ENCODE results near the gene GALNT4. TPM values are rescaled to one million over a fixed set of nuclear protein-coding genes. Genes with fewer than 3 reads are reported as not detected.

Gene GALNT4
- 8.3 and 12.1 TPM in 2 replicates for total RNA-seq (ENCODE audit: low replicate concordance)

DNA sequence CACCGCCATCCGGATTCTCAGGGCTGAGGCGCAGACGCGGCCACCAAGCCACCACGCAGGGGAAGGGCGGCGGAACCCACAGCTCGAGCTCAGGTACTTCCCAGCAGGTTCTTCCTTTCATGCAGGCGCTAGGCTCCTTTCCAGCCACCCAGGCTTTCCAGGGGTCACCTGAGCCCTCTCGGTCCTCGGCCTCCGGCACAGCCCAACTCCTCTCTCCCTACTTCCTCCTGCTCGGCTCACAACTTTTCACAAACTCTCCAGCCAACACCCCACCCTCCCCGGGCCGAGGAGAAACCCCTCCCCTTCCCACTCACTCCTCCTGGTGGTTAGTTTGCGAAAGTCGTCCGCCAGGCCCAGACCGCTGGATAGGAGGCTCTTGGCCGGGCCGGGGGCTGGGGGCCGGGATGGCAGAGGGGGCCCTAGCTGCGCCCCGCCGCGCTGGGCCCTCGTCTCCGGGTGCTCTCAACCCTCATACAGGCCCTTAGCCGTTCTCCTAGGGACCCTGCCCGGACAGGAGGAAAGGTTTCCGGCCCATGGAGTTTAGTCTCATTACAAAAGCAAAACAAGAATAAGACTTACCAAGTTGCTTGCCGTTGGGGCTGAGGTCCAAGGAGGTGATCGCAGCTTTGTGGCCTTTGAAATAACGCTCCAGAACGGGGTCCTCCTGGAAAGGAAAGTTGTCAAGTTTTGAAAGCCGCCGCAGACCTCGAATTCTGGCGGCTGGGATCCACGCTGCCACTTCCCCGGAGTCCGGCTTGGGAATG is at the start of gene GALNT4:
Gene GALNT4, minus strand, starts transcription at position 256 of the 764 bp plus-strand sequence. Its CDS starts 247 bp downstream, at position 9.
- peak within 1 kb of the TSS; percentile 69 for H3K4me3 ChIP-seq (ENCODE audit: low read depth, low read length)
- TF ChIP-seq, protein P1, sequence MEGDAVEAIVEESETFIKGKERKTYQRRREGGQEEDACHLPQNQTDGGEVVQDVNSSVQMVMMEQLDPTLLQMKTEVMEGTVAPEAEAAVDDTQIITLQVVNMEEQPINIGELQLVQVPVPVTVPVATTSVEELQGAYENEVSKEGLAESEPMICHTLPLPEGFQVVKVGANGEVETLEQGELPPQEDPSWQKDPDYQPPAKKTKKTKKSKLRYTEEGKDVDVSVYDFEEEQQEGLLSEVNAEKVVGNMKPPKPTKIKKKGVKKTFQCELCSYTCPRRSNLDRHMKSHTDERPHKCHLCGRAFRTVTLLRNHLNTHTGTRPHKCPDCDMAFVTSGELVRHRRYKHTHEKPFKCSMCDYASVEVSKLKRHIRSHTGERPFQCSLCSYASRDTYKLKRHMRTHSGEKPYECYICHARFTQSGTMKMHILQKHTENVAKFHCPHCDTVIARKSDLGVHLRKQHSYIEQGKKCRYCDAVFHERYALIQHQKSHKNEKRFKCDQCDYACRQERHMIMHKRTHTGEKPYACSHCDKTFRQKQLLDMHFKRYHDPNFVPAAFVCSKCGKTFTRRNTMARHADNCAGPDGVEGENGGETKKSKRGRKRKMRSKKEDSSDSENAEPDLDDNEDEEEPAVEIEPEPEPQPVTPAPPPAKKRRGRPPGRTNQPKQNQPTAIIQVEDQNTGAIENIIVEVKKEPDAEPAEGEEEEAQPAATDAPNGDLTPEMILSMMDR (IDR thresholded peaks at IDR 0.05; ENCODE audit: insufficient read depth, low read length) = peak; percentile 80
- DNase-seq (ENCODE audit: low read depth) = peak; percentile 86

DNA sequence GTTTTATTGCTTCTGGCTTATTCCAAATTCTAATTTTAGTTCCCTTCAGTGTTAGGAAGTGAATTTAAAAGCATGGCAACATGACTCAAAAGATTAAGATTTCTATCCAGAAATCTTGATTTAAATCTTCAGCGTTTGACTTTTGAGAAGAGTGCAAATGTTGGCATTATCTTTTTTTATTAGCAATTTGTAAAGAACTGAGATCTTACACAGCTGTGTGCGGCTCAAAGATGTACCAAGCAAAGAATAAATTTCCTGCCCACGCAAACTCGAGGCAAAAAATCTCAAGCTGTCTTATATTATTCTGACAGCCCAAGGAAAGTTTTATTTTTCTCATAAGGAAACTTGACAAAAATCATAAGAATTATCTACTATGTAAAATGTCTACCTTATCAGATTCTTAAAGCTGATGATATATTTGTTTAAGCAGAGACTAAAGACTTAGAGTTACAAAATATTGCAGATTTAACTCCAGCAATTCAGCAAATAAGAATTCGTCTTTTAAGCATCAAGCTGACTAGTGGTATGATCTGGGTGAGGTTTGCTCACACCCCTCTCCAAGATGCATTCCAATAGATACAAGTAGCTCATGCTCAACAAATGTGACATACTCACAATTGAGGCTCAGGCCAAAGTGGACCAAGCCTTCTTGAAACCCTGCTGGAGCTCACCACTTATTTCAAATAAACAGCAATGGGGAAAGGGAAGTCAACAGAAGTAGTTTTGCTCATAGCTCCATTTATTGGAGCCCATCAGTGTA is 48.6 kb upstream of the GALNT4 start:
- TF ChIP-seq, protein P1 (IDR thresholded peaks at IDR 0.05; ENCODE audit: insufficient read depth, low read length) = no peak
- DNase-seq (ENCODE audit: low read depth) = peak; percentile 20
- no peak overlapping the region for H3K4me3 ChIP-seq (ENCODE audit: low read depth, low read length)

DNA sequence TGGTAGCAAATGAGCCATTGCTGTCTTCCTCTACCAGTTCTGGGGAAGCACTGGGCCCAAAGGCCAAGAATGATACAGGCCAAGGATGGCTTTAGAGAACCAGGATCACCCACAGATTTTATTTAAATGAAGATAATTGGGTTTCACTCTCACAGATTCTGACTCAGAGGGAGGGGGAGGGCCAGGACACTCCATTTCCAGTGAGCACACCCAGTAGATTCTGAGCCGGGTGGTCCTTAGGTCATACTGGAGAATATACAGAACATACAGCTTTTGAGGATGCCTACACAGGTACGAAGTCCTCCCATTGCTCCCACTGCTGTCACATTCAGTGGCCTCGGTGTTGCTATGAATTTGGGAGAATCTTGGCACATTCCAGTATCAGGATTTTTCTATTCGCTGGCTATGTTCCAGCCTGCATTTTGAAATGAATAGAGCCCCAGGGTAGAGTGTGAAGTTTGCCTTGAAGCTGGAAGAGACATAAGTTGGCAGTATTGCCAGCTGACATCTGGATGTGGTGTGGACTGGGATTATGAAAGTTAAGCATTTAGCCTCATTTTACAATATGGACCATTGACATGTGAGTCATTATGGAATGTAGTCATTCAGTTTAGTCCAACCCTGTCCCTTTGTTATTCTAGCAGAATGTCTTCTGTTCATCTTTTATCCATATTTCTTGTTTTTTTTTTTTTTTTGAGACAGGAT is 47.0 kb upstream of the GALNT4 start:
- TF ChIP-seq, protein P1 (IDR thresholded peaks at IDR 0.05; ENCODE audit: insufficient read depth, low read length) = no peak
- peak; percentile 70 for DNase-seq (ENCODE audit: low read depth)

DNA sequence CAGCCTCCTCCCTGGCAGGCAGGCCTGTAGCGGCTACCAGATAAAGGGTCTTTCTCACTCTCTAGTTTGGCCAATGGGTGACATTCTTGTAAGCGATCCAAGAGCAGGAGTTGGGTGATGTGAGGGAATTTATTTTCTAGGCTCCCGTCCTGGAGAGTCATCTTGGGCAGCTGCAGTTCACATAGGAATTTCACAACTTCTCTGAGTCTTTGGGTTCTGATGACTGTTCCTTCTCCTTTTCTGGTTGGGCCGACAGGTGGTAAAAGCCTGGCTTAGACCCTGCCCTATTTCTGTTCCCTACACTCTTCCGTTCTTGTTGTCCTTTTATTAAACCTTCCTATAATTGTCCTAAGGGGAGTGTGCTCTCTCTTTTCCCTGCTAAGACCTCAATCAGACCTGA is 43.9 kb upstream of the GALNT4 start:
- DNase-seq (ENCODE audit: low read depth) = no peak
- TF ChIP-seq, protein P1 (IDR thresholded peaks at IDR 0.05; ENCODE audit: insufficient read depth, low read length) = no peak
- H3K4me3 ChIP-seq (ENCODE audit: low read depth, low read length) = no peak overlapping the region

More for the DNA sequence above, 47.0 kb upstream of the GALNT4 start:
- no peak overlapping the region for H3K4me3 ChIP-seq (ENCODE audit: low read depth, low read length)

DNA sequence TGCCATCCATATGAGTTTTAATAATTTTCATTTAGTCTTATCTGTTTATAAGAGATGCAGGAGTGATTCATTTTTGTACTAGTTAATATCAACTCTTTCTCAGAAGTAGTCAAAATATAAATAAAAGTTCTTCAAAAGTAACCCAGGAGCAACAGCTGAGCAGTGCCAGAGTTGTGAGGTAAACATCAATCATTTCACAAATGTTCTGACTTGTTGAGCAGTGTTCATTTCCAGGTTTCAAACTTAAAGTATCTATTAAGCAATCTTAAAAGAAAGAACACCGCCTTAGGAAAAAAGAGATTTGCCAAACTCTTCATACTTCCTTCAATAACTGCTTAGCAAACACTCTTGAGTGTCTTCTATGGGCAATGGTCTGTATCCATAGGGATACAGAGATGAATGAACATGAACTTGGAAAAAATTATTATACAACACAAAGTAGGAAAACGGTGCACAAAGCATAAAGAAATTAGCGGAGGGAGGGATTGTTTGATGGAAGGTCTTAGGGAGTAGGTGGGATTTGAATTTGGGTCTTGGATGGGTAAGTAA is 43.2 kb upstream of the GALNT4 start:
- no peak for DNase-seq (ENCODE audit: low read depth)
- no peak overlapping the region for H3K4me3 ChIP-seq (ENCODE audit: low read depth, low read length)
- TF ChIP-seq, protein P1 (IDR thresholded peaks at IDR 0.05; ENCODE audit: insufficient read depth, low read length) = no peak

DNA sequence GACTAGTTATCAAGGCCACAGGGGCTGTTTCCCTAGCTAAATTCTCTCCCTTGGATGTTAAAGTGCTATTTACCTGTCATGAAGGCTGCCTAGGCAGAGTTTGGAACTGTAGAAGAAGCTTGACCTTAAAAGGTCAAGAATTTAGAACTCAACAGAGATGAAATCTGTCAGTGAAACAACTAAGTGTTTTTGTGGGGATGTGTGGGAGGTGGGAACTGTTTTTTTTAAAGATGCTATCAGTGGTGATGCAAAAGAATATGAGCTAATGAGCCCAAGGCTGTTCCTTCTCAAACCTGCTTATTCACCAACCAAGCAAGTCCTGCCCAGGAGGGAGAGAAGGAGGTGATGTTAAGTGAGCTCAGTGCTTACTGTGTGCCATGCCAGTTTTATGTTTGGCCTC is 42.0 kb upstream of the GALNT4 start:
- DNase-seq (ENCODE audit: low read depth) = peak; percentile 23
- TF ChIP-seq, protein P1 (IDR thresholded peaks at IDR 0.05; ENCODE audit: insufficient read depth, low read length) = no peak

More for the DNA sequence above, 42.0 kb upstream of the GALNT4 start:
- H3K4me3 ChIP-seq (ENCODE audit: low read depth, low read length) = no peak overlapping the region
